Myocyte (in vitro differentiated cells): ENCODE results near the gene CADM1. TPM values are rescaled to one million over a fixed set of nuclear protein-coding genes. Genes with fewer than 3 reads are reported as not detected.

ENCODE experiments used
- DNase-seq: peaks from one replicate; pipeline ENCODE4 v3.0.0-alpha.2; 2012; ENCODE audit warnings: low read depth
- total RNA-seq: library from RNA; depleted of rRNA; stranded (reverse); fragments of >200 nt; gene quantifications from 2 replicates; pipeline ENCODE4 v1.2.3, GENCODE V29; 2014

Gene CADM1
- total RNA-seq, 1 donor from 2014 or later = 2.9 TPM

DNA sequence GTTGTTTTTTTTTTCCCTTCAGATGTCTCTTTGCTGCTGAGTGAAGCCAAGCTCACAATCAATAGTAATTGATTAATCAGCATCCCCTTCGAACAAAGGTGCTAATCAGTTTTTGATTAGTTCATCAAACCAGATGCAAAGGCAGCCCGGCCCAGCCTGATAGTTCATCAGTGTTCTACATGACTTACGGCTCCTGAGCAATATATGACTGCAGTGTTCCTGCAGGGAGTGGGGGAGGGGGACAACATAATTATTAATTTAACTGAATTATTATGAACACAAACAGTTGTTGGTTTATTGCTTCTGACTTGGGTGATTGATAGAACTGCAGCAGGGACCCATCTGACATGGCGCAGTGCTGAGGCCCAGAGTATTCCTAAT is 315.3 kb downstream of the CADM1 start:
- no peak for DNase-seq

DNA sequence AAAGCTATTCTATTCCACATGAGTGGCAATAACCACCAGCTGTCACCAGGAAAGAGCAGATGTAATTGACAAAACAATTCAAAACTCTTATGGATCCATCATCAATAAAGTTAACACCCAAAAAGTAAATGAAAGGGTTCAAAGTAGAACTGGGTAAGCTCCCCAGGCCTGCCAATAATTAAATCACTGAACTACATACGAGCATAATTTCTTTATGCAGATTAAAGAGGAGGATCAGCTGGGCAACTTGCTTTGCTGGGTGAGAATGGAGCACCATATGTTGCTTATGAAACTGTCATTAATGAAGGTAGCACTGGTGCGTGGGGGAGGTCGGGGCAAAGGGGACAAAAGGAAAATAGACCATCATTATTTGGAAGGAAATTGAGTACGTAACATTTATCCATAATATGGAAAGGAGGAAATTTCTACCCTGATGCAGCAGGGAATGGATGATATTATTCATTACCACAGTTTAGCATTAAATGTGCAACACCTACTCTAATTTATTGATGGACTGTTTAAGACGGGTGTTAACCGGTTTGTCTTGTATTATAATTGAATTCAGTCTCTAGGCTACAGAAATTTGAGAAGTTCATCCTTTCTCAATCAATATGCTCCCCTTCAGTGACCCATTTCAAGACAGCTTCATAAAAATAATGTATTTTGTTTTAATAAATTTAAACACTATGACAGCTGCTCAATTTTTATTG is 315.9 kb downstream of the CADM1 start:
- DNase-seq = no peak

DNA sequence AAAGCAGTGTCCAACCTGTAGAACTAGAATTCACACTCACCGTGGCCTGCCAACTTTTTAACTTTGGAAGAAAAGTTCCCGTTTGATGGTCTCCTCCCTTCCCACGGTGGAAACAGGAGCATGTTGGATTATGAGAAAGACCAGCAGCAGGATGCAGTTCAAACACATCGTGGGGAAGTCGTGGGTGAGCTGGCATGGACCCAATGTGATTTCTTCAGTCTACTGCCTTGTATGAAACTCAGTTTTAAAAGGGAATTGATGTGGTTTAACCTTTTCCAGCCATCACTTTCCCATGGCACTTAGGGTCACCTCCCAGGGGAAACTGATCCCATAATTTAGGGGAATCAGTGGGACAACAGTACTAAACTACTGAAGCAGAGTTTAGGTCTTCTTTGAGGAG is 318.3 kb downstream of the CADM1 start:
- no peak for DNase-seq

DNA sequence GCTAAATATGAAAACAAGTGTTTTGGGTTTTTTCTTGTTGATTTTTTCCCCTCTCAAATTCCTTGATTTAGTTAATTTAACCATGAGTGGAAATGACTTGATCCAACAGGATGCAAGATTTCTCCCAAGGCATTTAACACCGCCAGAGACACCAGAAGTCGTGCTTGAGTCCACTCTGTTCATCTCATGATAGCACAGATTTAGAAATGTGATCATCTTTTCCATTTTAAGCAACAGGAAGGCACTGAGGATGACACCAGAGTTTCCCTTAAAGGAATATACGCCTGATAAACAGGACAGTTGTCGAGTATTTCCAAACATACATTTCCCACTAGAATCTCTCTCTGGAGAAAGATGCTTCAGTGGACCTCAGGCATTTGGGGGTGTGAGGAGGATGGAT is 318.7 kb downstream of the CADM1 start:
- DNase-seq = peak; percentile 57

DNA sequence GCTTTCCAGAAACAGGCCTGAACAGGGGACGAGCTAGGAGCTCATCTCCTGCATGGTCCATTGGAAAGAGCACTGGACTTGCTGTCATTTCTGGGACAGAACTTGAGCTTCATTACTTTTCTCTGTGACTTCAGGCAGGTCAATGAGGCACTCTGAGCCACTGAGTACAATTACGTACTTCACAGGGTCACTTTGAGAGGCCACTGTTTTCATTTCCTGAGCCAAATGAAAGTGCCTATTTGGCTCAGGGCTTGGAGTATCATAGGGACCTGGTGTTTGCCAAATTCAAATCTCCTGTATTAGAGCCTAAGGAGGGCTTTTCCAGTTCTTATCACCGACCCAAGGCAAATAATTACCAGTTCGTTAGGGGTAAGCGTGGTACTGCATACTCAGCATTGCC is 319.3 kb downstream of the CADM1 start:
- DNase-seq = no peak

DNA sequence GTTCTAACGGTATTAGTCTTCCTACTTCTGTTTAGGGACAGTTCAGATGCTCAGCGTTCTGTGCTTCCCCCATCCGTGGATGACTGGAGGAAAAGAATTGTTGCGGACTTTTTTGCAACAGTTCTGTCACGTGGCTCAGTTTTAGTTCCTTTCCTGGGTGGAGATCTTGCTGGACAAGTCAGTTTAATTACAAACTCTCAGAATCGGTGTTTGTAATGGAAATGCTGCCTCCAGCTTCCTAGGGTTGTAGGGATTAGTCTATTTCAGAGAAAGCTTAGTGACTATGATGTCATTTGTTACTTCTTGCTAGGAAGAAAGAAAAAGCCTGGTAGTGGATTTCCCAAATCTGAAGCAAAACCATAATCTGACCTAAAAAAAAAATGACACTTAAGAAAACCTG is 320.4 kb downstream of the CADM1 start:
- DNase-seq = no peak

DNA sequence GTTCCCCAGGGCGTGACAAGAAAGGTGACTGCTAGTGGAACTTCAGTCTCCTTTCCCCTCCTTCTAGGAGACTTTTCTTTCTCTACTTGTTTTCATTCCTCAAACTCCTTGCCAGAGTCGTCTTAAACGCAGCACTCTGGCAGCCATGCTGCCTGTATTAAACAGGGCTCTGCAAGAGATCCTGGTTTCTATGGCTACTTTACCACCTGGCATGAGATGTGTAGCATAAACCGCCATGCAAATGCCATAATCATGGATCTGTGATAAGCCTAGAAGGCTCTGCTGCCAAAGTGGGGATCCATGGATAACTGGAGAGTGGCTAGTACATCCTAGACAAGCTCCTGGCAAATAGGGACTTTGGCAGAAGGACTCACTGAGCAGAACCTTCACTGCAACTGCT is 321.1 kb downstream of the CADM1 start:
- no peak for DNase-seq

DNA sequence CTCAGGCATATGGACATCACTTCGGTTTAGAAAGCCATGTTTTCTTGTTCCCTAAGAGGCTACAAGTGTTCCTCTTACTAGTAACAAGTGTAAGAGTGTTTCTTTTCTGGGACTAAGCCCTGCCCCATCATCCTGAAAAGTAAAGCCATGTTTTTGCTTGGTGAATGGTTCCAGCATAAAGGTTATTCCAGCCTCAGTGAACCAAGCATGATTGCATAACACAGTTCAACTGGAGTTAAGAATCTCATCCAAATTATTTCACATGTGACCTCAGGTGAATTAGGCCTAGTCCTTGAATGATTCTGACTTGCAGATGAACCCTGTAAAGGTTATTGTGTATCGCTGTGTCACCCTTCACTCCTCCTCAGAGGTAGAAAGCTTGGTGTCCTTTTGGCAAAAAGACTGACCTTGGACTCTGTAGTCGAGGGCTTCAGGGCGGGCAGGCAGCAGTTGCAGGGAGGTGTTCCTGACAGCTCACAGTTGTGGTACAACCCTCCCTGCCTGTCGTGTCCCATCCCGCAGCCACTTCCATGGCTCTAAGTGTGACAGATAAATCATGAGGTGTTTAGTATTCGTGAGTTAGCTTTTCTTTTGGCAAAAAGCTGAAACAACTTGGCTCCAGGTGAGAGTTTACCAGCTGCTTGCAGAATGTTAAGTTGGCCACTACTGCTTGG is 321.8 kb downstream of the CADM1 start:
- DNase-seq = no peak

DNA sequence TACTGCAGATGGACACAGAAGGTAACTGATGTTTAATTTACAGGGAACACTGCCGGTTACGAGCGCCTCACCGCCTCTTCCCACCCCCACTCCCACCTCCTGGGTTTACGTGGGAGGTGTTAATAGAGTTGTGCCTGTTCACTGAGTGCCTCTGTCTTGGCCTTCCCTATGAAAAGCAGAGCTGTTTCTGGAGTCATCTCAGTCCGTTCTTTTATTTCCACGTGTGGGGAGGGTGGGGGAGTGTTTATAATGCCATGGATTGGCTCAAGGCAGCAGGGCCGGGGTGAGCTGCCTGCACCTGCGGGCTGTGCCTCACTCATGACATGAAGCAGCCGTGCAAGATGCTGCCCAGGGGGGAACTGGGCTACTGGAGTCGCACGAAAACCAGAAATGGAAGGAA is 322.7 kb downstream of the CADM1 start:
- no peak for DNase-seq

DNA sequence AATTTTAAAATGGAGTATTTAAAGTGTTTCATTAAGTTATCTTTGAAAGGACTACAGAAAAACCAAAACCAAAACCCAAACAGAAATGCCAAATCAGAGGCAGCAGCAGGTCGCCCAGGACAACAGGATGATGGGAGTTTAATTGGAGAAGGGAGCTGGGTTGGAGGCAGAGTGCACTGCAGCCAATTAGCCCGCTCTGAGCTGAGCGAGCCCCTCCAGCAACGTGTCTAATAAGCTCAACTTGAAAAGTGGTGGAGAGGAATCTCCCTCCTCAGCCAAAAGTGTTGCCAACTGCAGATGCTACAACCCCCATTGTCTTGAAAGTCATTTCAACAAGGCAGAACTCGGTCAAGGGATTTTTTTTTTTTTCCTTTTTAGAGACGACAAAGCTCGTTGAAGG is 323.9 kb downstream of the CADM1 start:
- no peak for DNase-seq

DNA sequence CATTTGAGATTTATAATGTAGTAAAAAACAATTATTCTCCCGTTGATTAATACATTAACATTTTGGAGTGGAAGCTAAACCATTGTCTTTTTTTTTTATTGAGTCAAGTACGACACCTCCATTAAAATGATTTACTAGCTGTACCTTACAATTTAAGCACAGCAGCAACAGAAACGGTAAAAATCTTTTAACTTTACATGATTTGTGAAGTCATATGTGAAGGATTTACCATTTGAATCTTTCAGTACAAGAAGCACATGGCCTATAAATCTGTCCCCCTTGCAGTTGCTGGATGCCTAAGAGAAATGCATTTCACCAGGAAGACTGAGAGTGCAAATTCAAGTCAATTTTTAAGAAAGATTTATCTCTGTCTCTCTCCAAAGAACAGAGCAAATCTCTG is 324.6 kb downstream of the CADM1 start:
- DNase-seq = no peak

DNA sequence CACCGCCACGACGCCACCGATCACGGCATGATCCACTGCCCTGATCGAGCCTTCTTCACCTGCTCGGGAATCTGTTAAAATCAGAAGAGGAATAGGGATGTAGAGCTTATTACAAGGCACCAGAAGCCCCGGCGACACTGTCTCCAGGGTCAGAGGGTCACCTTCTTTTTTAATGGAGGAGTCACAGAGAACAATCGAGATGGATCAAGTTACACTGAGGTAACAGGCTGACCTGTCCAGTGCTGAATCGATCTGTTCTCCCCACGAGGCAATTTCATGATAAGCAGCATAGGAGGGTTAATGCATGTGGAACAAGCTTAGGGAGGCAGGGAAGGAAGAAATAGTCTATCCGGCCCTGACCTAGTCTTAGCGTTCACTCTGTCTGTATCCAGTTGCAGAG is 325.5 kb downstream of the CADM1 start:
- DNase-seq = no peak

DNA sequence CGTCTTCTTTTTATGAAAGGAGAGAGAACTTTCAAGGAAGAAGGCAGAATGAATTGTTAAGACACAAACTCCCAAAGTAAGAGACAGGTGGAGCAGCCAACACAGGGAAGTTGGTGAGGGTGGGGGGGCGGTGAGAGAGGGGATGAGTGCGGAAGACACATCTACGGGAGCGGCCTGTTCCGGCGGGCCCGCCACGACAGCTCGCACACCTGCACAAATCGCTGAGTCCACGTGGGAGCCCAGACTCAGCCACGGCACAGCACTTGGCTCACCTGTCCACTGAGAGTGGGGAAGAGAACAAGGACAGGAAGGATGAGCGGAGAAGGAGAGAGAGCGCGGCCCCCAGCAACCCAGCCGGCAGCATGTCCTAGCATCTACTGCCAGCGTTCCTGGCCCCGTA is 331.1 kb downstream of the CADM1 start:
- DNase-seq = no peak

DNA sequence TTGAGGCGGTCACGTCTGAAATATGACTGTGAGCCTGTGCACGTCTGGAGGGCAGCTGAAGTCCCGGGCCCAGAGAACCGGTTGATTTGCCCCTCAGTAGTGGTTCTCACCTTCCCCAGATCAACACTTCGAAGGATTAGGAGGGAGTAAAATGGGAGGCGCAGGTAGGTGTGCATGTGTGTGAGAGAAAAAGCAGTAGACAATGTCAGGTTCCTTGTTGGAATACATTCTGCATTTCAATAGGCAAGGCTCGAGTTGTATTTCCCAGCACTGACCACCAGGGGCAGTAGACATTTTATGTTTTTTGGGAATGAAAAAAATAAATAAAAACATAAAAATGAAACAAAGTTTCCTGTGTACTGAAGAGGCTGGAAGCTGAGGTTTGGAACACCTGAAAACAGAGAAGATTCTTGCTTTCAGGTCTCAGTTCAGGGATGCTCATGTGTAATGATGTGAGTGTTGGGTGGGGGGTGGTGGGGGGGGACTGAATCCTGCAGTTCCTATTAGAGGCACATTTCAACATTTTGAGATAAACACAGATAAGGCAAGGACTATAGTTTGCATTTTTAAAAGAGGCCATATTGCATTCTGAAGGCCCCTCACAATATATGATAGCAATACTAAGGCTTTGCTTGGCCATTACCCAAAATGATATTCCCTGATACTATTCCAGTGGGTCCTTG is 333.9 kb downstream of the CADM1 start:
- peak; percentile 63 for DNase-seq

DNA sequence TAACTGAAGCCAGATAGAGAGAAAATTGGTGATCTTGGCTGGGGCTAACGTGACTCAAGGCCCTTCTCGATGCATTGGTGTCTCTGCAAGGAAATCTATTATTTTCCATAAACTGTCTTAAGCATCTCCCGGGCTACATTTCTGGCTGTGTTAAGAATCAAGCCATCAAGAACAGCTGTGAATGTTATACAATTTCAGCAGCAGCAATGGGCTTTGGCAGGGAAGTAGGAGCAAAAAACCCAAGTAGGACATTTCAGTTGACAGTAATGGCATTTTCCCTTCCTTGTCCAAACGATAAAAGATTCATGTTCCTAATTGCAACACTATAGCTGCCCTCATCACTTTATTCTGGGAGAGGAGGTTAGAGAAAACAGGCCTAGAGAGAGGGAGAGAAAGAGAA is 335.0 kb downstream of the CADM1 start:
- DNase-seq = no peak

DNA sequence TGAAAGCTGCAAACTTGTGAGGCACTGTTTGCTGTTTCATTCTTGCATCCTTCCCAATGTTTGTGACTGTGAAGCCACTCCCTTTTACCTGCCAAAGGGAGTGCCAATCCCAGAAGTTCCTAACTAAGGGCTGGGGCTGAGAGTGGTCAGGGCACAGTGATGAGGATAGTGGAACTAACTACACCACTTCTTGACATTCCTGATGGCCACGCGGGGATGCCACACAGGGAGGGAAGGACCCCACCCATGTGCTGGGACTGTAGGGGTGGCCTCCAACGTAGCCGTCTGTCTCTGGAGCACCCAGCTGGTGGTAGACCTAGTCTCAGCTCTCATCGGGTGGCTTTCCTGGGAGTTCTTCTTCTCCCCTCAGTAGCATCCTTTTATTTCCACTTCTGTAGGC is 335.5 kb downstream of the CADM1 start:
- peak; percentile 30 for DNase-seq

DNA sequence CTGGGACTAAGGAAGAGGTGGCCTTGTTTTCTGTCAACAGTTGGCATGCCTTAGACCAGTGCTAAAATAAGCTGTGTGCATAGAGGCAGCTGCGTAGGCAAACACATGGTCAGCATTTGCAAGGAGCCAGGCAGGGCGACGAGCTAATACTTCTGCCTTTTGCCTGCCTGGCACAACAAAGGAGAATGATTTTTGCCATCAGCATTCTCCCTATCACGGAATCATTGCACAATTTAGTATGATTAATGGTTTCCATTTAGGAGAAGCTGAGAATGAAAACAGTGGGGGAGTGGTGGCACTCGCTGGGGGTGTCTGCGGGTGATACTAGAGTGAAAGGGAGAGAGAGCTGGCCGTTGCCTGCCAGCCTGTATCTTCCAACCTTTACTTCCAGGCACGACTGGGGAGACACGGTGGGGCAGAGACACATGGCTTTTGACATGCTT is 336.0 kb downstream of the CADM1 start:
- DNase-seq = peak; percentile 87

DNA sequence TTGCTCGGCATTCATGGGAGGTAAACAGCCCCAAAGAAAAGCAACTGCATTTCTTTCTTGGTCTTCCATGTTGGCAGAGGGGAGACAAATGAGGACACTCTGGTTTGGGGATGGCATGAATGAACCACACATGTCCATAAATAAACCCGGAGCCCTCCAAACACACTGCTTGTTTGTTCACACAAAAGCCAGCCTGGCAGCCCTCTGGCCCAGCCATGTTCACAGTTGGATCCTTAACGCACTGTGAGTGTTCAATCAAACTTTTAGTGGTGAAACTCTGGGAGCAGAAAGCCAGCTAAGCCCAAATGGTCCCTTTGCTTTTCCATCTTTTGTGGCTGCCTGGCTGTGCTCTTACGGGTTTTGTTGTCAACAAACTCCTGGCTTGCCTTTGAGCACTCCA is 336.8 kb downstream of the CADM1 start:
- DNase-seq = peak; percentile 71

DNA sequence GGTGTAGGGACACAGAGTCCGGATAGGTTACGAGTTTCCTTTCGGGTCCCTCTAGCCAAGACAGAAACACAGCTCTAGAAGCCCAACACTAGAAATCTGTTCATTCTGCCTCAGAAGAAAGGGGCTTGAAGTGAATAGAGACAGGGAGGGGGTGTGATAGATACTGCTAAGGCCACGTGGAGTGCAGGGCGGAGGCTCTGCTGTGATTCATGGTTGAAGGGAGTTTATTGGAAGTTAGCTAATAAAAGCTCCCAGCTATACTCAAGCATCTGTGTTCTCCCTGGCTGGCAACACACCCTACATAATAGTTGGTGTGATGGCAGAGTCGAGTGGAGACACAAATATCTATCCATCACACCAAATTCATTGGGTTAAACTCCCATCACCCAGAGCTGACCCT is 337.4 kb downstream of the CADM1 start:
- DNase-seq = peak; percentile 16

DNA sequence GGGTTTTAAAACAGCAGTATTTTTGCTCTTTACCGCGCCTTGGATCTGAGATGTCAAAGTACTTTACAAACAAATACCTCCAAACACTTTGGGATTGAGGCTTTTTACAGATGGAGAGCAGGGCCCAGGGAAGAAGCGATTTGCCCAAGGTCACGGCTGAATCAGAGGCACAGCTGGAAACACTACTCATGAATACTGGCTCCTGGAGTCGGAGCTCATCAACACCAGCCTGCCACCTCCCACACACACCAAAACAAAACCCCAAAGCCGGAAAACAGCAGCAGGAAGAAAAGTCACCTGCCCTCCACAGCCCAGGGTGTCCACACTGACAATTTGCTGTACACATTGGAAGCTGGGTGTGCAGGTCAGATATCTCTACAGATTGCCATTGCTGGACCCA is 339.4 kb downstream of the CADM1 start:
- DNase-seq = no peak

DNA sequence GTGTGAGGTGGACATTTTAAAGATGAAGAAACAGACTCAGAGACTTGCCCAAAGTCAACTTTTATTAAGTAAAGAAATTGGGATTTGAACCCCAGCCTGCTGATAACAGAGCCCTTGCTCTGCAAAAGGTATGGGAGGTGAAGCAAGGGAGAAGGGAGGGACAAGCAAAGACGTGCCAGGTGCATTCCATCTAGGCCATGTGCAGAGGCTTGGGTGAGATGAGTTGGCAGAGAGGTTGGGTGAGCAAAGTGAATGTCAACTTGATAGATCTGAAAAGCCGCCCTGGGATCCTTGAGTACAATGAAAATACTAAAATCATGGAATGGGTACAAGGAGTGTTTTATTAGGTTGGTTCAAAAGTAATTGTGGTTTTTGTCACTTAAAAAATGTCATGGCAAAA is 341.3 kb downstream of the CADM1 start:
- no peak for DNase-seq

DNA sequence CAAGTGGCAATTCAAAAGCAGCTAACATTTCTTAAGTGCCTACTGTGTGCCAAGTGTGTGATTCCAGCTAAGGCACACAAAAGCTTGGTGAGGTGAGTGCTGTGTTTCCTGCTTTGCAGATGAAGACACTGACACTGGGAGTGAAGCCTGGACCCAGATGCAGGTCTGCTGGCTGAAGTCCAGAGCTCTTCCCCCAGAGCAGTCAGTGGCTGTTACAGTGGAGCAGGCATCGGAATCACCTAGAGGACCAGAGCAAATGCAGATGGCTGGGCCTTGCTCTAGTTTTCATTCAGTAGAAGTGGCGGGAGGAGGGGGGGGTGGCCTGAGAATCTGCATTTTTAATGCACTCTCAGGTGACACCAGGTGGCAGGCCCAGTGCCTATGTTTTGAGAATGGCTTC is 342.3 kb downstream of the CADM1 start:
- no peak for DNase-seq

DNA sequence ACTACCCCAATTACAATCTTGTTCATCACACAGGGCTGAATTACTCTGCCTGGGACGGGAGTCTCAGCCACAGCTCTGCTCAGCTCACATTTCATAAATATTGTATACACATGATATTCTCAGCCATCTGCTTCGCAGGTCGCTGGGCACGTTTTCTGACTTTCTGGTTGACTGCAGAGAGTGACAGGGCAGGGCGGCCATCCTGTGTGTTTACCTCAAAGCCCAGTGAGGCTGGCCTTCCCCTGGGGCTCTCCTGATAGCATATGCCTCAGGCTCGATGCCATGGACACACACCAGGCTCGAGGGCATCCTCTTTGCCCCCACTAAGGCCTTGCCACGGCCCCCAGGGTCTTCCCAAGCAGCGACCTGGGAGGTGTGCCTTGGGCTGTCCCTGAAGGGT is 345.0 kb downstream of the CADM1 start:
- DNase-seq = no peak
